DOHH2 (cell line): ENCODE data around the gene NME9.

Experiments
- H3F3A ChIP-seq: fragments of 200-600 bp; sonication (generic), shearing (Covaris generic); 2 replicates; pipeline ENCODE4 v1.6.0; 2016; ENCODE audit warnings: antibody characterized with exemption, mild to moderate bottlenecking; ENCODE audit not compliant: control insufficient read depth, insufficient read depth
- H3K27ac ChIP-seq: fragments of 200-600 bp; sonication (generic); 2 replicates; pipeline ENCODE4 v1.5.1; 2014; ENCODE audit warnings: low read depth, mild to moderate bottlenecking, low read length, moderate library complexity
- H3K27me3 ChIP-seq: fragments of 200-600 bp; sonication (generic); 2 replicates; pipeline ENCODE4 v1.6.1; 2014; ENCODE audit warnings: mild to moderate bottlenecking, low read length, mixed read lengths; ENCODE audit not compliant: control insufficient read depth
- H3K36me3 ChIP-seq: fragments of 200-600 bp; sonication (generic); 2 replicates; pipeline ENCODE4 v1.6.1; 2014; ENCODE audit warnings: mild to moderate bottlenecking, low read length, moderate library complexity, mixed read lengths; ENCODE audit not compliant: control insufficient read depth
- H3K4me1 ChIP-seq: fragments of 200-600 bp; sonication (generic); 2 replicates; pipeline ENCODE4 v1.6.1; 2014; ENCODE audit warnings: mild to moderate bottlenecking, low read length, mixed read lengths; ENCODE audit not compliant: control insufficient read depth
- H3K4me2 ChIP-seq: fragments of 200-600 bp; sonication (generic); 2 replicates; pipeline ENCODE4 v1.6.0; 2014; ENCODE audit warnings: mild to moderate bottlenecking, low read length, moderate library complexity
- H3K4me3 ChIP-seq: fragments of 200-600 bp; sonication (generic); 2 replicates; pipeline ENCODE4 v1.5.1; 2014; ENCODE audit warnings: mild to moderate bottlenecking, low read length, mixed read lengths
- H3K79me2 ChIP-seq: fragments of 200-600 bp; sonication (generic); 2 replicates; pipeline ENCODE4 v1.6.1; 2014; ENCODE audit warnings: mild to moderate bottlenecking, low read length, mixed read lengths; ENCODE audit not compliant: control insufficient read depth
- H3K9me2 ChIP-seq: fragments of 200-600 bp; sonication (generic); replicated peaks from 2 replicates; pipeline ENCODE4 v1.6.1; 2014; ENCODE audit warnings: mild to moderate bottlenecking, low read length, mixed read lengths; ENCODE audit not compliant: control insufficient read depth
- H3K9me3 ChIP-seq: fragments of 200-600 bp; sonication (generic); 2 replicates; pipeline ENCODE4 v1.6.1; 2014; ENCODE audit warnings: antibody characterized with exemption, low read length, mixed read lengths; ENCODE audit not compliant: control insufficient read depth, insufficient read depth
- H4K20me1 ChIP-seq: fragments of 200-600 bp; sonication (generic); 2 replicates; pipeline ENCODE4 v1.6.0; 2014; ENCODE audit warnings: low read depth, mild to moderate bottlenecking, antibody characterized with exemption, low read length, moderate library complexity; ENCODE audit not compliant: control insufficient read depth, insufficient read depth
- EZH2phosphoT487 ChIP-seq: fragments of 200-600 bp; sonication (generic); IDR thresholded peaks from 2 replicates; pipeline ENCODE4 v1.6.1; 2017; ENCODE audit warnings: borderline replicate concordance, mild to moderate bottlenecking, antibody characterized with exemption, low read length, moderate library complexity, mixed read lengths
- TF ChIP-seq, protein P1 (sequence below): fragments of 200-600 bp; sonication (generic); IDR thresholded peaks from one replicate; pipeline ENCODE4 v1.5.1; 2014; ENCODE audit warnings: antibody characterized with exemption, mild to moderate bottlenecking, low read depth, low read length; ENCODE audit not compliant: poor library complexity, severe bottlenecking

NME9 gene

DNA sequence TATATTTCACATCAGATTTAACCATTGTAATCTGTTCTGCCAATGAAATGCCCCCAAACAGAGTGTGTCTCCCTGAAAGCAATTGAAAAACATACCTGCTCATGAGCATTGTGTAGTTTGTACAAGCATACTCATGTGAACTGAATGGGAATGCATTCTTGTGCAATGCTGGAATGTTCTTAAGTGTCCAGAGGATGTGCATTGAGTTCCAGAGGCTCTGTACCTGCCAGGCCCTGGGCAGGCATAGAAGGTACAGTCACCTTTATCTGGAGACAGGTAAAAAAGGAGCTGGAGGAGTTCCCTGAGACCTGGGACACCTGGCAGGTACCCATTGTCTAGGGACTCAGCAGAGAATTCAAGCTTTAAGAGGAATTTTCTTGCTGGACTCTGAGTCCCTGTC is 21.5 kb upstream of the NME9 start:
- Histone ChIP-seq H4K20me1 (no peaks in the 10 kb centered on the region), H3K27ac (no peak overlapping the region), H3F3A (no peaks in the 10 kb centered on the region), H3K79me2 (no peaks in the 10 kb centered on the region), H3K4me3 (no peak overlapping the region), H3K4me1 (no peaks in the 10 kb centered on the region), H3K36me3 (no peaks in the 10 kb centered on the region), H3K27me3 (peaks cover 30% of the 10 kb centered on the region), H3K9me3 (no peaks in the 10 kb centered on the region), H3K9me2 (no peaks in the 10 kb centered on the region), H3K4me2 (no peak overlapping the region)
- TF ChIP-seq, protein P1, sequence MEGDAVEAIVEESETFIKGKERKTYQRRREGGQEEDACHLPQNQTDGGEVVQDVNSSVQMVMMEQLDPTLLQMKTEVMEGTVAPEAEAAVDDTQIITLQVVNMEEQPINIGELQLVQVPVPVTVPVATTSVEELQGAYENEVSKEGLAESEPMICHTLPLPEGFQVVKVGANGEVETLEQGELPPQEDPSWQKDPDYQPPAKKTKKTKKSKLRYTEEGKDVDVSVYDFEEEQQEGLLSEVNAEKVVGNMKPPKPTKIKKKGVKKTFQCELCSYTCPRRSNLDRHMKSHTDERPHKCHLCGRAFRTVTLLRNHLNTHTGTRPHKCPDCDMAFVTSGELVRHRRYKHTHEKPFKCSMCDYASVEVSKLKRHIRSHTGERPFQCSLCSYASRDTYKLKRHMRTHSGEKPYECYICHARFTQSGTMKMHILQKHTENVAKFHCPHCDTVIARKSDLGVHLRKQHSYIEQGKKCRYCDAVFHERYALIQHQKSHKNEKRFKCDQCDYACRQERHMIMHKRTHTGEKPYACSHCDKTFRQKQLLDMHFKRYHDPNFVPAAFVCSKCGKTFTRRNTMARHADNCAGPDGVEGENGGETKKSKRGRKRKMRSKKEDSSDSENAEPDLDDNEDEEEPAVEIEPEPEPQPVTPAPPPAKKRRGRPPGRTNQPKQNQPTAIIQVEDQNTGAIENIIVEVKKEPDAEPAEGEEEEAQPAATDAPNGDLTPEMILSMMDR = no peak
- TF ChIP-seq EZH2phosphoT487 = no peak

DNA sequence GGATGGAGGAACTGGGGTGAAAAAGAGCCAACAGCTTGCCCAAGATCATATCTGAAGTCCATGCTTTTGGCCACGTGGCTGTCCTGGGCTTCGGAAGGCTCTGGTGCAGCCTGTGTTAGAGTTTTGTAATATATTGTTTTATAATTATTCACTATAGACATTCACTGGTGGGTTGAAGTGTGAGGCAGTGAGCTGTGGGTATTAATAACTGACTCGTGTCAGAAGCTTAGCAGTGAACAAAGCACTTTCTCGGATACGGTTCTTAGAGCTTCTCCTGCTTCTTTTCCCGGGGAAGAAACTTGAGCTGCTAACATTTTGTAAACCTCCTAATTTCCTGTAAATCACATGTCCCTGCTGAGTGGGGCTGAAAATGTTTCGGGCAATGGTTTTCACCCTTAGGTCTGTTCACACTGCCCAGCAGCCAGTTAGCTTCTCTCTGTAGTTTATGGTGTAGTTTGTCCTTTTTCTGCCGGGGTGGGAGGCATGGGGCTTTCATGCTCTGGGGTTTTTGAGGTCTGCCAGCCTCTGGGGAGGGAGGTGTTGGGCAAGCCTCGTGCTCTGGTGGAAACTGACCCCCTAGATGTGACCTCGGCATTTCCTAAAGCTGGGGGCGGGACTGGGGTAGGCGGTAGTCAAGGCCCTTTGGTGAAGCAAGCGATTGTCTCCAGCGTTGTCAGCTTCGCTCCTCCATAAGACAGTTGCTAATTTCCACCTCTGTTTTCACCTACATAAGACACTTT is 20.4 kb upstream of the NME9 start:
- H3K4me3 ChIP-seq = no peak overlapping the region
- TF ChIP-seq, protein P1 = no peak
- no peak for TF ChIP-seq EZH2phosphoT487
- no peak overlapping the region for H3K4me2 ChIP-seq
- no peaks in the 10 kb centered on the region for H4K20me1 ChIP-seq
- H3K9me2 ChIP-seq = no peaks in the 10 kb centered on the region
- H3K79me2 ChIP-seq = no peaks in the 10 kb centered on the region
- no peaks in the 10 kb centered on the region for H3K36me3 ChIP-seq
- no peaks in the 10 kb centered on the region for H3K4me1 ChIP-seq
- peaks cover 28% of the 10 kb centered on the region for H3K27me3 ChIP-seq
- H3K9me3 ChIP-seq = no peaks in the 10 kb centered on the region
- no peak overlapping the region for H3K27ac ChIP-seq
- H3F3A ChIP-seq = no peaks in the 10 kb centered on the region

DNA sequence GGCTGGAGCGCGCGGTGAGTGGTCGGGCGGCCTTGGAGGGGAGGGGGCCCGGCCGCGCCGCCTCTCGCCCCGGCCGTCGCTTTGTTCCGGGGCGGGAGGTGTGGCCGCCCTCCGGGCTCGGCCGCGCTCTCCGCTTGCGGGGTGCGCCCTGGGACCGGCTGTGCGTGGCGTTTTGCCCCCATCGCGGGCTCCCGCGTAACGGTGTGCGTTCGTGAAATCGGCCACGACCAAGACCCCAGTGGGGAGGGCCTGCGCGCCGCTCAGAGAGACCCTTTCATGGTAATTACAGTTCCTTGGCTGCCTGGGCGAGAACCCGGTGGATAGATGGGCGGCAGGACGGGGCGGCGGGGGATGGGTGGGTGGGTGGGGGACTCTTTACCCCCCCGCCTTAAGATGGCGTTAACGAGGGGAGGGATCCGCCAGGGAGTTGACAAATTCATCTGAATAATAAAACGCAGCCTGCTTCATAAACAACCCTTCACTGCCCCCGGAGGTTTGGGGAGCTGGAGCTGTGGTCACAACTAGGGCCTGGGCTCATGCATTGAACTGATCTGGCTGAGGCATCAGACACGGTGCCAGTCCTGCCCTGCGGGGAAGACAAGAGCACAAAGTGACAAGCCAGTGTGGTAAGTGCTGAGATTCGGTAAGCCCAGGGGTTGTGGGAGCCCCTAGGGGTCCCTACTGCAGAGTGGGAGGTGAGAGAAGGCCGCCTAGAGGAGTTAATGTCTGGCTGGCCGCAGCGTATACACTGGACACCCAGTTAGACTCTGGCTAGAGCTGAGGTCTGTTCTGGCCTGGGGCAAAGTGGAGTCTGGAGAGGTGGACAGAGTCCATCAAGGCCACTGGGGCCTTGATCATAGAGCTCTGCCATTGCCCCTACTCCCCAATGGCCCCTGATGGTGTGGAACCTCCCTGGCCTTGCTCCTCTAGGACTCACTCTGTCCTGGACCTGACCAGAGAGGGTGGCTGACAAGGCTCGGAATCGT is 19.4 kb upstream of the NME9 start:
- Histone ChIP-seq H3K4me1 (no peaks in the 10 kb centered on the region), H3K27ac (no peak overlapping the region), H3K36me3 (no peaks in the 10 kb centered on the region), H3F3A (no peaks in the 10 kb centered on the region), H3K4me2 (no peak overlapping the region), H3K9me3 (no peaks in the 10 kb centered on the region), H3K9me2 (no peaks in the 10 kb centered on the region), H3K4me3 (no peak overlapping the region), H3K79me2 (no peaks in the 10 kb centered on the region), H4K20me1 (no peaks in the 10 kb centered on the region), H3K27me3 (peaks cover 23% of the 10 kb centered on the region)
- no peak for TF ChIP-seq EZH2phosphoT487
- TF ChIP-seq, protein P1 = no peak
